IPS-18a (cell line): ENCODE data around the gene SSTR5.
A peak's percentile ranks its signal among the peaks of the same experiment; 100 is the strongest.
"Not testable (repeated sequence)": the region's sequence is repeated elsewhere in the genome, so short reads cannot be mapped to it uniquely, and the experiment has no call there.

Experiments
- H3K27ac ChIP-seq: one replicate; pipeline ENCODE4 v1.5.1; 2013; ENCODE audit warnings: low read length
- H3K27me3 ChIP-seq: one replicate; pipeline ENCODE4 v1.6.1; 2013; ENCODE audit warnings: mild to moderate bottlenecking, low read length; ENCODE audit not compliant: control insufficient read depth, insufficient read depth
- H3K36me3 ChIP-seq: one replicate; pipeline ENCODE4 v1.6.1; 2013; ENCODE audit warnings: low read depth, low read length; ENCODE audit not compliant: control insufficient read depth
- H3K4me1 ChIP-seq: one replicate; pipeline ENCODE4 v1.6.1; 2013; ENCODE audit warnings: low read depth, low read length; ENCODE audit not compliant: control insufficient read depth
- H3K4me3 ChIP-seq: one replicate; pipeline ENCODE4 v1.5.1; 2013; ENCODE audit warnings: low read length
- H3K9ac ChIP-seq: one replicate; pipeline ENCODE4 v1.6.1; 2013; ENCODE audit warnings: mild to moderate bottlenecking, low read length, moderate library complexity
- H3K9me3 ChIP-seq: one replicate; pipeline ENCODE4 v1.6.1; 2013; ENCODE audit warnings: low read depth, low read length; ENCODE audit not compliant: control insufficient read depth

The SSTR5 gene

DNA sequence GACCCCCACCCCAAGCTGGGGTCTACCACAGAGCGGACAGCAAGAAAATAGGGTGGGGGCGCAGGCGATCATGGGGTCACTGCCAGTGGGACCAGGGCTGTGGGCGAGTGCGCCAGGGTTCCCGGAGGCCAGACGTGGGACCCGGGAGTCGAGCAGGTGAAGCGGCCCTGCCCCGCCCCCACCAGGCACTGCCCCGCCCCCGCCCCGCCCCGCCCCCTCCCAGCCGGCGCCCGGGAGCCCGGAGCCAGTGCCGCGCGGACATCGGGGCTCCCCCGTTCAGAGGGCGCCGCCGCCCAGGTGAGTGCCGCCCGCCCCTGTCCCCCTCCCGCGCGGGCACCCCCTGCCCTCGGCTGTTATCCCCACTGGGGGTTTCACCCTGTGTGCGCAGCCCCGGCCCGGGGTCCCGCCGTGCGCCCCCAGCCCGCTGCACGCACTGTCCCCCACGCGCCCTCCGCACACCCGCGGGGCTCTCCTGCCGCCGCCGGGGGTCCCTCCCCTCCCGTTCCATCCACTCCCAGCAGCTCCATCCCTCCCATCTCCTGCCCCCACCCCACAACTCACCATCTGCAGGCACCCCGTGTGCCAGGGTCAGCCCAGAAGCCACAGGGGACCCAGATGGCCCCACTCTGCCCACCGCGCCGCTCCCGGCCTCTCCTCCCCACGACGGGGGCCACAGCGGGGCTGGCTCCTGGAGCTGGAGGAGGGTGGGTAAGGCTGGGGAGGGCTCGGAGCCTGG lies at the start of gene SSTR5:
Gene SSTR5 (plus strand): TSS at position 222 of the 736 bp plus-strand sequence. CDS start 6,122 bp downstream, outside the sequence.
- H3K9me3 ChIP-seq, result no peaks in the 10 kb centered on the region
- no peak within 1 kb of the TSS for H3K27ac ChIP-seq
- no peaks in the 10 kb centered on the region for H3K36me3 ChIP-seq
- H3K9ac ChIP-seq, result no peak within 1 kb of the TSS
- H3K4me1 ChIP-seq, result peaks cover 8% of the 10 kb centered on the region
- peak within 1 kb of the TSS; percentile 43 for H3K4me3 ChIP-seq
- peaks cover 23% of the 10 kb centered on the region for H3K27me3 ChIP-seq

DNA sequence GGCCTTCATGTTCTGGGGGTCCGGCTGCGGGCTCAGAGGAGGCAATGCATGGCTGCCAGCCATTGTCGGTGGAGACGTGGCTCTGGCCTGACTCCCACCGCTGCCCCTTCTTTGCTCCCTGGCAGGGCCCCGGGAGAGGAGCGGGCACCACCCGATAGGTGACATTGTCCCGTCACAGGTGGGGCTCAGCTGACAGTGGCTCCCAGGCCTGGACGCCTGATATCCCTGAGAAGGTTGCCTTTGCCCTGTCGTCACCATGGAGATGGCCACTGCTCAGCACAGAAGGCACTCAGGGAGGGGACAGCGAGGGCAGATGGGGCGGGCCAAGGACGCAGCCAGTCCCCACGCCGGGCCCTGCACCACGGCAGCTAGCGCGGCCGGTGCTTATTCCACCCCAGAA lies 48.4 kb upstream of the SSTR5 start:
- Histone ChIP-seq H3K9me3 (no peaks in the 10 kb centered on the region), H3K27me3 (no peaks in the 10 kb centered on the region), H3K9ac (no peak overlapping the region), H3K27ac (no peak overlapping the region), H3K36me3 (no peaks in the 10 kb centered on the region), H3K4me1 (no peaks in the 10 kb centered on the region), H3K4me3 (no peak overlapping the region)

DNA sequence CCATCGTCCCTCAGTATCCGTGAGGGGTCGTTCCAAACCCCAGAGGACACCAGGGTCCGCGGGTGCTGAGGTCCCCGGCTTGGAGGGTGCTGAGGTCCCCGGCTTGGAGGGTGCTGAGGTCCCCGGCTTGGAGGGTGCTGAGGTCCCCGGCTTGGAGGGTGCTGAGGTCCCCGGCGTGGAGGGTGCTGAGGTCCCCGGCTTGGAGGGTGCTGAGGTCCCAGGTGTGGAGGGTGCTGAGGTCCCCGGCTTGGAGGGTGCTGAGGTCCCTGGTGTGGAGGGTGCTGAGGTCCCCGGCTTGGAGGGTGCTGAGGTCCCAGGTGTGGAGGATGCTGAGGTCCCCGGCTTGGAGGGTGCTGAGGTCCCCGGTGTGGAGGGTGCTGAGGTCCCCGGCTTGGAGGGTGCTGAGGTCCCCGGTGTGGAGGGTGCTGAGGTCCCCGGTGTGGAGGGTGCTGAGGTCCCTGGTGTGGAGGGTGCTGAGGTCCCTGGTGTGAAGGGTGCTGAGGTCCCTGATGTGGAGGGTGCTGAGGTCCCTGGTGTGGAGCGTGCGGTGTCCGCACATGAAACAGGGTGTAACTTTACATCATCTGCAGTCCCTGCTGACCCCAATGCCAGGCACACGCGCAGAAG lies 47.3 kb upstream of the SSTR5 start:
- H3K36me3 ChIP-seq, H3K4me3 ChIP-seq, H3K27ac ChIP-seq, H3K9ac ChIP-seq, H3K9me3 ChIP-seq, H3K4me1 ChIP-seq, H3K27me3 ChIP-seq: not testable (repeated sequence)

DNA sequence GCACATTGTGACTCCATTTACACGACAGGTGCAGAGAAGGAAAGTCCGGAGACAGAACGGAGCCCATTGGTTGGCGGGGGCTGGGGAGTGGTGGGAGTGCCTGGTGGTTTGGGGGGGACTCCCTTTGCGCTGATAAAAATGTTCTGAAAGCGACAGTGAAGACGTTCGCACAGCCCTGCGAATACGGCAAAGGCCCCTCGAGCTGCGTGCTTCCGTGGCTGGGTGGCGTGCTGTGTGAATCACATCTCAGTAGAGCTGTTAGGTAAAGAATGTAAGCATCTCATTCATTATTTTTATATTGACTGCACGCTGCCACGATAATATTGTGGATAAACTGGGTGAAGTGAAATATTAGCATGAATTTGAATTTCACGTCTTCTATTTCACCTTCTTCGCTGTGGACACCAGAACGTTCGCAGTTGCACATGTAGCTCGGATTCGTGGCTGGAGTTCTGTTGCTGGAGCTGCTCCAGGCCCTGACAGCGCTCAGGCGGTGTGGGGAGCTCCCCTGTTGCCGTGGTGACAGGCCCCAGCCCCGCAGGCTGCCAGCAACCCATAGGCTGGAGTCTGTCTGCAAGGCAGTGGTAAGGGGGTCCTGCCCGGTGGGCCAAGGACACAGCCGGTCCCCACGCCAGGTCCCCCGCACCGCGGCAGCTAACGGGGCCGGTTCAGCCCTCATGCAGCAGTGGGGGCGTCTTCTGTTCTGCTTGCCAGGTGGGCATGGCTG lies 46.3 kb upstream of the SSTR5 start:
- Histone ChIP-seq H3K36me3 (no peaks in the 10 kb centered on the region), H3K4me1 (no peaks in the 10 kb centered on the region), H3K9me3 (no peaks in the 10 kb centered on the region), H3K27ac (no peak overlapping the region), H3K4me3 (no peak overlapping the region), H3K9ac (no peak overlapping the region), H3K27me3 (no peaks in the 10 kb centered on the region)

DNA sequence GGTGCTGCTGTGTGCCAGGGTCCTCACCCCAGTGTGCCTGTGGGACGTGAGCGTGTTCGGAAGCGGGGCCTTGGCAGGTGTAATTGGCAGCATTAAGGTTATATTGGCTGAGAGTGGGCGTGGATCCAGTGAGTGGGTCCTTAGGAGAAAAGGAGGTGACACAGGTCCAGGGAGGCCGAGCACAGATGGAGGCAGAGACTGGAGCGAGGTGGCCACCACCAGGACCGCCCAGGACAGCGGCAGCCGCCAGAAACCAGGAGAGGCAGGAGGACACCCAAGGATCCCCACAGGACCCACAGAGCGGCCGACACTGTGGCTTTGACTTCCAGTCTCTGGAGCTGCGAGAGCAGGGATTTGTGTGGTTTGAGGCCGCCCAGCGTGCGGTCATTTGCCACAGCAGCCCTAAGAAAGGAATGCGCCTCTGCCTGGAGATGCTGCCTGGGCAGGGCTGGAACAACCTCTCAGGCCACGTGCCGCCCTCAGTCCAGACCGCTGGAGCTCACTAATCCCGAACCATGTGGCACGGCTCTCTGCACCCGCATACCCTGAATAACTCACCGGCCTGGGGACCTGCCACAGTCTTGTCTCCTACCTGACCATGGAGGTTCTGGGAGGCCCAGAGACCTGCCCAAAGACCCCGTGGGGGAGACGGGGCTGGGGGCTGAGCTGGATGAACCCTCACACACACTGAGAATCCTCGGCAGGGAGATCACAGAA lies 45.6 kb upstream of the SSTR5 start:
- Histone ChIP-seq H3K4me1 (no peaks in the 10 kb centered on the region), H3K36me3 (no peaks in the 10 kb centered on the region), H3K9me3 (no peaks in the 10 kb centered on the region), H3K9ac (no peak overlapping the region), H3K27me3 (no peaks in the 10 kb centered on the region), H3K4me3 (no peak overlapping the region), H3K27ac (no peak overlapping the region)

DNA sequence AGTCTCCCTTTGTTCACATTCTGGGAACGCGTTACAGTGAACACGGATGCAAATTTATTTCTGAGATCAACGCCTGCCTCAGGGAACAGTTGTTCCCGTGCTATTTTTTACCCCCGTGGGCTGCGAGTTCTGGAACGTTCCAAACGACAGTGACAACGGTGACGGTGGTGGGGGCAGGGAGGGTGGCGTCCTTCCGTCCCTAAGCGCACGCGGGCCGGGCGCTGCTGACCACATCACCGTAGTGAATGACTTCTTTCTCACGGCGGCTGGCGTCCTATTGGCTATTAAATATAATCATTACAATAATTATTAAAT lies 45.1 kb upstream of the SSTR5 start:
- H3K27ac ChIP-seq, result no peak overlapping the region
- no peaks in the 10 kb centered on the region for H3K9me3 ChIP-seq
- H3K36me3 ChIP-seq, result no peaks in the 10 kb centered on the region
- H3K27me3 ChIP-seq, result no peaks in the 10 kb centered on the region
- H3K4me1 ChIP-seq, result no peaks in the 10 kb centered on the region
- H3K4me3 ChIP-seq, result no peak overlapping the region
- no peak overlapping the region for H3K9ac ChIP-seq

DNA sequence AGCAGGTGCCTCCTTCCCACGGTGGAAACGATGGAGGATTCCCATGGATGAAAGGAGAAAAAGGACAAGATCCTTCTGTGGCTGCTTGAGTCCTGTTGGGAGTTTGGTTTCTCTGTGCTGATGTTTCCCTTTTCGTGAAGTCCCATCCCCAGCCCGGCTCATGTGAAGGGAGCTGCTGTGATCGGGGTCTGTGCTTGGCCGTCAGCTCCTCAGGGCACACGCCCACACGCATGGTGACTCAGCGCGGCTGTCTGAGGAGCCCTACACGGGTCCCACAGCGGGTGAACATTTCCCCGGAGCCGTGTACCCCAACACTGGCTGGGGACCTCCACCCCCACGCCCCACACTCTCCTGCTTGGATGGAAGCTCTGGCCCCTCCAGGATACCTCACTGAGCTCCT lies 44.5 kb upstream of the SSTR5 start:
- H3K27me3 ChIP-seq, result no peaks in the 10 kb centered on the region

DNA sequence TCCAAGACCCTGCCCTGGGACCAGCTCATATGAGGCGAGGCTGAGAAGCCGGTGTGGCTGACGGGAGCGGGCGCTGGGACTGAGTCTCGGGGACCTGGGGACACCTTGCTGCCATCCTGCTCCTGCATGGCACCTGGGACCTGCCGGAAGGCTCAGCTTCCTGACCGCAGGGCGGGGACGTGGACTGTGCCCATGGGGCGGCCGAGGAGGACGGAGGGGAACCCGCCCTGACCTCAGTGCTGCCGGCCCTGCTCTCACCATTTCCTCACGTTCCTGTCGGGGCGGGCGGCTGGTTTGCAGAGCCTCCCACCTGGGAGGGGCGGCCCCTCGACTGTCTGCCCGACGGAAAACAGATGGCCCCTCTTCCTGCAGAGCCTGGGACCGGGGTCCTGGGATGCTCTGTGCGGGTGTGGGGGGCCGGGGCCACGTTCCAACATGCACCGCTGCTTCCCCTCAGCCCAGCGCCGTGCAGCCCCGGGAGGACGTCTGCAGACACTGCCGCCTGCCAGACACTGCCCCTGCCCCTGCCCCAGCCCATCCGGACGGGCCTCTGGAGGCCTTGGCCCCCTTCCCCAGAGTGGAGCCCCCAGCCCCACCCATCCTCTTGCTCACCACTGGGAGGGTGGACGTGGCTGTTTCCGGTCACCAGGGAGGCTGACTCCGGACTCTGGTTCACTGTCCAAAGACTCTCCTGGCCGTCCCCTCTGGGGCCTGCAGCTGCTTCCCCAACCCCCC lies 43.9 kb upstream of the SSTR5 start:
- Histone ChIP-seq H3K4me3 (no peak overlapping the region), H3K27me3 (no peaks in the 10 kb centered on the region), H3K9ac (no peak overlapping the region)

More for the DNA sequence above, 44.5 kb upstream of the SSTR5 start:
- Histone ChIP-seq H3K9ac (no peak overlapping the region), H3K36me3 (no peaks in the 10 kb centered on the region), H3K9me3 (no peaks in the 10 kb centered on the region), H3K27ac (no peak overlapping the region), H3K4me1 (no peaks in the 10 kb centered on the region), H3K4me3 (no peak overlapping the region)

DNA sequence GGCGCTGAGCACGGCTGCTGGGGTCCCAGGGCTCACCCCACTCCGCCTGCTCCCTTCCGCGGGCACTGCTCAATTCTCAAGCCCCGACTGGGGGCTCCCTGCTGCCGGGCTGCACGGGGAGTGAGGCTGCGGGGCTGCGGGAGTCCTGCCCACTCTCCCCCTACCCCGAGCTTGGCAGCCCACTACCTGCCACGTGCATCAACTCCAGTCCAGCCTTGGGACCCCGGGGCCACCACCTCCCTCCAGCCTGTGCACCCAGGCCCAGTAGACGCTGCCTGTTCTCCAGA lies 43.3 kb upstream of the SSTR5 start:
- Histone ChIP-seq H3K9me3 (no peaks in the 10 kb centered on the region), H3K9ac (no peak overlapping the region), H3K27ac (no peak overlapping the region), H3K36me3 (no peaks in the 10 kb centered on the region), H3K27me3 (no peaks in the 10 kb centered on the region), H3K4me3 (no peak overlapping the region), H3K4me1 (no peaks in the 10 kb centered on the region)

More for the DNA sequence above, 43.9 kb upstream of the SSTR5 start:
- no peaks in the 10 kb centered on the region for H3K4me1 ChIP-seq
- no peaks in the 10 kb centered on the region for H3K9me3 ChIP-seq
- no peak overlapping the region for H3K27ac ChIP-seq
- H3K36me3 ChIP-seq, result no peaks in the 10 kb centered on the region

DNA sequence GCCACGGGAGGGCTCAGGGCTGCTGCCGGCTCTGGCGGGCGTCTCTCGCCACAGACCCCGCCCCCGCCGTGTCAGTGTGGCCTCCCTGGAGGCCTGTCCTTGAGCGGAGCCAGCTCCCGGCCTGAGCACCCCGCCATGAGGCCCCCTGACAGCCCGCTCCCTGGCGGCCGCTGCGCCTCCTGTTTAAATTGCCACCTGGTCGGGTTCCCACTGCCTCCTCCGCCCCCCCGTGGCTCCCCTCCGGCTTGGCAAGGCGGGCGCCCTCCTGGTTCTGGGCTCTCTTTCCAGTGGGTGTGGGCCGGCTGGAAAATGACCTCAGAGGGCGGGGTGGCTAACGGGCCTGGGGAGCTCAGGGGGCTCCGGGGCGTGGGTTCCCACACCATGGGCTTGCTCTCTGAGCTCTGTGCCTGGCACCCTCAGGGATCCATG lies 42.1 kb upstream of the SSTR5 start:
- no peaks in the 10 kb centered on the region for H3K27me3 ChIP-seq
- no peaks in the 10 kb centered on the region for H3K36me3 ChIP-seq
- no peak overlapping the region for H3K9ac ChIP-seq

DNA sequence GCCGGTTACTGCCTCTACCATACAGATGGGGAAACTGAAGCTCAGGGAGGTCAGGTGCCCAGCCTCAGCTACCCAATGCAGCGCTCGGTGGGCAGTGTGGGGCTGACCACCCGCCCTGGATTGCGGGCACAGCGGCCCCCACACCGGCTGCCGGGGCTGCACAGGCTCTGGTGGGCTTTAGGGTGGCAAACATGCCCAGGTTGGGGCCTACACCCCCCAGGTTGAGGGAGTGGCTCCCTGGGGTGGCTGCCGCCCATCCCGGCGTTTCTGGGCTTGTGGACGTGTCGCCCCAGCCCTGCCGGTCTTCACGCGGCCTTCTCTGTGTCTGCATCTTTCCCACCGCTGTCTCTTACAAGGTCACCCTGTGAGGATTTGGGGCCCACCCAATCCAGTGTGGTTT lies 40.9 kb upstream of the SSTR5 start:
- Histone ChIP-seq H3K27ac (no peak overlapping the region), H3K27me3 (no peaks in the 10 kb centered on the region)

More for the DNA sequence above, 42.1 kb upstream of the SSTR5 start:
- no peak overlapping the region for H3K27ac ChIP-seq
- H3K9me3 ChIP-seq, result no peaks in the 10 kb centered on the region
- no peak overlapping the region for H3K4me3 ChIP-seq
- no peaks in the 10 kb centered on the region for H3K4me1 ChIP-seq

More for the DNA sequence above, 40.9 kb upstream of the SSTR5 start:
- no peaks in the 10 kb centered on the region for H3K9me3 ChIP-seq
- no peak overlapping the region for H3K9ac ChIP-seq
- H3K4me1 ChIP-seq, result no peaks in the 10 kb centered on the region
- no peaks in the 10 kb centered on the region for H3K36me3 ChIP-seq
- no peak overlapping the region for H3K4me3 ChIP-seq
